ENCODE results near the gene SEMA5A. TPM values are rescaled to one million over a fixed set of nuclear protein-coding genes. Genes with fewer than 3 reads are reported as not detected.

SEMA5A gene
- total and polyA plus RNA-seq, 2 donors (not counting 1 experiment from before 2014, with no cell fraction given) = not detected

DNA sequence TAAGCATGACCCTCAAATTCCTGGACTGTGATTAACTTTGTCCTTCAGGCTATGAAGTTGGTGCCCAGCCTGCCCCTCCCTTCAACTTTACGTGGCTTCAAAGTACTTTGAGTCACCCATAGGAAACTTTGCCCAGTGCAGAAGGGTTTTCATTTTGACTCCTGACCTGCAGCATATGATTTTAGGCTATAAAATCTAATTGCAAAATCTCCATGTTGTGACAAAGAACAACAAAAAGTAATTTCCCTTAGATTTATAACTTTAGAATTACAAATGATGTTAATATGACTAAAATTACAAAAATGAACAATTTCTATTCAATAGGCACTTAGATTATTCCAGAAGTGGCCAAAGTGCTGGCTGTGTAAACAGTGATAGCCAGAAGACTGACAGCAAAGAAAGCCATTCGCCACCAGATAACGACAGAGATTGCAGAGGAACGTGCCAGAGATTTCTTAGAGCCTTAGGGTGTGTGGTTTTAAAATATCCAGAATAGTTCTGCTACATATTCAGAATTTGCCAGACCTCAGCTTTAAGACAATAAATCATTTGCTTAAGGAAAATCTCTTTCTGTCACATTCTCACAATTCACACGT, 197.4 kb downstream of the SEMA5A start:
- ChIA-PET POLR2A (no interaction called here), CTCF (no interaction called here)
- Histone ChIP-seq H3K27me3 (replicated peaks in 1 of 4; ENCODE audit: control extremely low read depth in 1 of 4, control insufficient read depth in 3 of 4, insufficient read depth in 4 of 4, low read length in 3 of 4) (no peaks in the 10 kb centered on the region), H3K9me3 (ENCODE audit: control extremely low read depth in 1 of 3, control insufficient read depth in 2 of 3, insufficient read depth in 1 of 3, low read length in 2 of 3) (peaks cover 0 to 10% (median 0%) of the 10 kb centered on the region in 3 donors), H3K4me1 (ENCODE audit: control insufficient read depth in 2 of 2, insufficient read depth in 2 of 2, low read length in 2 of 2) (no peaks in the 10 kb centered on the region), H3K79me2 (ENCODE audit: control insufficient read depth, insufficient read depth, low read length) (no peaks in the 10 kb centered on the region), H3K27ac (ENCODE audit: low read length in 2 of 2) (no peak overlapping the region), H2AFZ (ENCODE audit: insufficient read depth, low read depth, low read length, poor library complexity, severe bottlenecking) (no peak overlapping the region), H3K36me3 (replicated peaks in 1 of 2; ENCODE audit: control extremely low read depth in 1 of 2, control insufficient read depth in 1 of 2, extremely low read depth in 1 of 2, insufficient read depth in 2 of 2, low read length in 1 of 2) (no peaks in the 10 kb centered on the region), H3K4me3 (ENCODE audit: control extremely low read depth in 1 of 5, extremely low read depth in 1 of 5, insufficient read depth in 1 of 5, low read depth in 2 of 5, low read length in 4 of 5) (no peak overlapping the region), H4K20me1 (ENCODE audit: control insufficient read depth, insufficient read depth, low read length, poor library complexity, severe bottlenecking) (no peaks in the 10 kb centered on the region), H3K4me2 (replicated peaks; ENCODE audit: low read depth, low read length, poor library complexity, severe bottlenecking) (no peak overlapping the region), H3K9ac (ENCODE audit: low read length) (no peak overlapping the region)
- H3K4me3 Mint-ChIP-seq = no peak overlapping the region
- no peaks in the 10 kb centered on the region for H3K4me1 Mint-ChIP-seq
- ATAC-seq (ENCODE audit: low read depth) = no peak
- no peaks in the 10 kb centered on the region for H3K27me3 Mint-ChIP-seq
- H3K9me3 Mint-ChIP-seq (ENCODE audit: insufficient read depth) = peaks cover 1% of the 10 kb centered on the region
- DNase-seq = no peak
- intact Hi-C loops (cut with micrococcal nuclease) = no loop called here
- 40% methylated on average over 1 of the region's 5 CpGs for whole genome bisulfite sequencing (ENCODE audit: insufficient coverage)
- TF ChIP-seq, protein P1, sequence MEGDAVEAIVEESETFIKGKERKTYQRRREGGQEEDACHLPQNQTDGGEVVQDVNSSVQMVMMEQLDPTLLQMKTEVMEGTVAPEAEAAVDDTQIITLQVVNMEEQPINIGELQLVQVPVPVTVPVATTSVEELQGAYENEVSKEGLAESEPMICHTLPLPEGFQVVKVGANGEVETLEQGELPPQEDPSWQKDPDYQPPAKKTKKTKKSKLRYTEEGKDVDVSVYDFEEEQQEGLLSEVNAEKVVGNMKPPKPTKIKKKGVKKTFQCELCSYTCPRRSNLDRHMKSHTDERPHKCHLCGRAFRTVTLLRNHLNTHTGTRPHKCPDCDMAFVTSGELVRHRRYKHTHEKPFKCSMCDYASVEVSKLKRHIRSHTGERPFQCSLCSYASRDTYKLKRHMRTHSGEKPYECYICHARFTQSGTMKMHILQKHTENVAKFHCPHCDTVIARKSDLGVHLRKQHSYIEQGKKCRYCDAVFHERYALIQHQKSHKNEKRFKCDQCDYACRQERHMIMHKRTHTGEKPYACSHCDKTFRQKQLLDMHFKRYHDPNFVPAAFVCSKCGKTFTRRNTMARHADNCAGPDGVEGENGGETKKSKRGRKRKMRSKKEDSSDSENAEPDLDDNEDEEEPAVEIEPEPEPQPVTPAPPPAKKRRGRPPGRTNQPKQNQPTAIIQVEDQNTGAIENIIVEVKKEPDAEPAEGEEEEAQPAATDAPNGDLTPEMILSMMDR (IDR thresholded peaks at IDR 0.05) = no peak
- no peak for TF ChIP-seq EZH2 (IDR thresholded peaks at IDR 0.05; ENCODE audit: borderline replicate concordance, insufficient read depth, low read depth, low read length, poor library complexity, severe bottlenecking)
- no peak overlapping the region for H3K27ac Mint-ChIP-seq

DNA sequence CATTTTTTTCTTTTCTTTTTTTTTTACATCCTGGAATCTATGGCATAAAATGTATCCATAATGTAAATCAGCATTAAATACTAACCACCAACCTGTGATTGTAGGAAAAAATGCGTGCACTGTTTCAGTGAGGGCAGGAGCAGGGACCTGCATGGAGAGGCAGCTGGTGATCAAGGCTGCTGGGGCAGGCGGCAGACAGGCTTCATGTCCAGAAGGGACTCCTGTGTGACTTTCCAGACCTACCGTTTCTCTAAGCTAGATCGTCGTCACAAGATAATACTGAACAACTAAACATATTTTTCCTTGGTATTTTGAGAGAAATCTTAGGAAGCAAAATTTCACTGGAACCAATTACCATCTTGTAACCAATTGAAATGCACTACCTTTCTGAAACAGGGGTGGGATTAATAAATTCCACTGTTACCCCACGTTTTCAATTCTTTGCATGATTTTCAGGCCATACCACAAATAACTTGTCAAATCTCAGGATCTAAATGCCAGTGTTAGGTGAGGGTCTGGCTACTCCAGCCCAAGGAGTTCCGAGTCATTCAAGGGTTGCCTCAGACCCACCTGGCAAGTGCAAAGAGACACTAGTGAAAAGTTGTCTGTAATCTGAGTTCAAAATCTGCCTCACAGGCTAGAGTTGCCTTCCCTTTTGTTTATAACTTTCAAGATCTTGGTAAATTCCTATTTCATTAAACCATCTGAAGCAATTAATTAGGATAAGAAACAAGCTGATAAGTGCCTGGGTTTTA, 198.2 kb downstream of the SEMA5A start:
- DNase-seq (no peak), ATAC-seq (ENCODE audit: low read depth) (no peak)
- Mint-ChIP-seq H3K4me3 (no peak overlapping the region), H3K9me3 (ENCODE audit: insufficient read depth) (peaks cover 1% of the 10 kb centered on the region), H3K27me3 (no peaks in the 10 kb centered on the region), H3K27ac (no peak overlapping the region), H3K4me1 (no peaks in the 10 kb centered on the region)
- Histone ChIP-seq H4K20me1 (ENCODE audit: control insufficient read depth, insufficient read depth, low read length, poor library complexity, severe bottlenecking) (no peaks in the 10 kb centered on the region), H3K79me2 (ENCODE audit: control insufficient read depth, insufficient read depth, low read length) (no peaks in the 10 kb centered on the region), H3K27ac (ENCODE audit: low read length in 2 of 2) (no peak overlapping the region), H3K36me3 (replicated peaks in 1 of 2; ENCODE audit: control extremely low read depth in 1 of 2, control insufficient read depth in 1 of 2, extremely low read depth in 1 of 2, insufficient read depth in 2 of 2, low read length in 1 of 2) (no peaks in the 10 kb centered on the region), H2AFZ (ENCODE audit: insufficient read depth, low read depth, low read length, poor library complexity, severe bottlenecking) (no peak overlapping the region), H3K4me2 (replicated peaks; ENCODE audit: low read depth, low read length, poor library complexity, severe bottlenecking) (no peak overlapping the region), H3K4me1 (ENCODE audit: control insufficient read depth in 2 of 2, insufficient read depth in 2 of 2, low read length in 2 of 2) (no peaks in the 10 kb centered on the region), H3K4me3 (ENCODE audit: control extremely low read depth in 1 of 5, extremely low read depth in 1 of 5, insufficient read depth in 1 of 5, low read depth in 2 of 5, low read length in 4 of 5) (no peak overlapping the region), H3K9ac (ENCODE audit: low read length) (no peak overlapping the region), H3K27me3 (replicated peaks in 1 of 4; ENCODE audit: control extremely low read depth in 1 of 4, control insufficient read depth in 3 of 4, insufficient read depth in 4 of 4, low read length in 3 of 4) (no peaks in the 10 kb centered on the region), H3K9me3 (ENCODE audit: control extremely low read depth in 1 of 3, control insufficient read depth in 2 of 3, insufficient read depth in 1 of 3, low read length in 2 of 3) (peaks cover 0 to 10% (median 0%) of the 10 kb centered on the region in 3 donors)
- intact Hi-C loops (cut with micrococcal nuclease) = no loop called here
- ChIA-PET CTCF (no interaction called here), POLR2A (no interaction called here)
- TF ChIP-seq, protein P1 (IDR thresholded peaks at IDR 0.05) = no peak
- no peak for TF ChIP-seq EZH2 (IDR thresholded peaks at IDR 0.05; ENCODE audit: borderline replicate concordance, insufficient read depth, low read depth, low read length, poor library complexity, severe bottlenecking)
- 50% methylated on average over 2 of the region's 7 CpGs for WGBS (ENCODE audit: insufficient coverage)

Measured in B cell (primary cell).